Activated CD8-positive, alpha-beta memory T cell treated with anti-CD3 and anti-CD28 coated beads, Interleukin-2, amount 10 ng/mL, durations not matched to agents 7 days and 5 days (primary cell): Measurements from ENCODE around the gene PCK2. TPM values are rescaled to one million over a fixed set of nuclear protein-coding genes. Genes with fewer than 3 reads are reported as not detected.

Source experiments
- ATAC-seq: fragments of 150-1000 bp; cut with Tn5 transposase; one replicate; pipeline ENCODE4 v1.10.0; 2021; ENCODE audit warnings: moderate library complexity
- CTCF ChIA-PET: fragments of 350-600 bp; sonication (Branson Sonifier 250); formaldehyde crosslinking; loops from one replicate; lab custom pipeline; 2021; ENCODE audit warnings: antibody characterized with exemption; lab: Charles Lee
- DNase-seq: peaks from one replicate; pipeline ENCODE4 v3.0.0-alpha.2; 2020
- H3K27ac Mint-ChIP-seq: one replicate; pipeline ENCODE4 v1.8.0; 2021; ENCODE audit warnings: mild to moderate bottlenecking, mixed read lengths
- H3K27me3 Mint-ChIP-seq: one replicate; pipeline ENCODE4 v1.8.0; 2021; ENCODE audit warnings: mixed read lengths
- H3K36me3 Mint-ChIP-seq: one replicate; pipeline ENCODE4 v1.8.0; 2021; ENCODE audit warnings: mild to moderate bottlenecking, mixed read lengths
- H3K4me1 Mint-ChIP-seq: one replicate; pipeline ENCODE4 v1.8.0; 2021; ENCODE audit warnings: mixed read lengths
- H3K4me3 Mint-ChIP-seq: one replicate; pipeline ENCODE4 v1.8.0; 2021; ENCODE audit warnings: mild to moderate bottlenecking, moderate library complexity, mixed read lengths
- H3K9me3 Mint-ChIP-seq: one replicate; pipeline ENCODE4 v1.8.0; 2022; ENCODE audit warnings: low read depth, mixed read lengths
- total RNA-seq, 2 experiments: library from RNA; stranded (reverse); gene quantifications; one replicate each; pipeline ENCODE4 v1.2.3, GENCODE V29; 2021

Gene PCK2
- total RNA-seq, 2 experiments from 2014 or later: 61.7 to 87.0 TPM

- no peaks in the 10 kb centered on the region for H3K36me3 Mint-ChIP-seq
- ATAC-seq: no peak
- CTCF ChIA-PET: interaction anchor here (0.8 to 1.2 kb wide), 5 partner anchors 15 to 35 kb away, joined by 3 to 4 read pairs (median 3); no protein-coding TSS in a partner anchor
- no peaks in the 10 kb centered on the region for H3K9me3 Mint-ChIP-seq
- DNase-seq: no peak
- H3K27me3 Mint-ChIP-seq: peaks cover 3% of the 10 kb centered on the region
- H3K27ac Mint-ChIP-seq: no peak overlapping the region
- no peak overlapping the region for H3K4me3 Mint-ChIP-seq
- H3K4me1 Mint-ChIP-seq: peaks cover 18% of the 10 kb centered on the region
Observed at GRCh38 chr14:24072881-24073877, 20.9 kb upstream of the PCK2 start.

DNA sequence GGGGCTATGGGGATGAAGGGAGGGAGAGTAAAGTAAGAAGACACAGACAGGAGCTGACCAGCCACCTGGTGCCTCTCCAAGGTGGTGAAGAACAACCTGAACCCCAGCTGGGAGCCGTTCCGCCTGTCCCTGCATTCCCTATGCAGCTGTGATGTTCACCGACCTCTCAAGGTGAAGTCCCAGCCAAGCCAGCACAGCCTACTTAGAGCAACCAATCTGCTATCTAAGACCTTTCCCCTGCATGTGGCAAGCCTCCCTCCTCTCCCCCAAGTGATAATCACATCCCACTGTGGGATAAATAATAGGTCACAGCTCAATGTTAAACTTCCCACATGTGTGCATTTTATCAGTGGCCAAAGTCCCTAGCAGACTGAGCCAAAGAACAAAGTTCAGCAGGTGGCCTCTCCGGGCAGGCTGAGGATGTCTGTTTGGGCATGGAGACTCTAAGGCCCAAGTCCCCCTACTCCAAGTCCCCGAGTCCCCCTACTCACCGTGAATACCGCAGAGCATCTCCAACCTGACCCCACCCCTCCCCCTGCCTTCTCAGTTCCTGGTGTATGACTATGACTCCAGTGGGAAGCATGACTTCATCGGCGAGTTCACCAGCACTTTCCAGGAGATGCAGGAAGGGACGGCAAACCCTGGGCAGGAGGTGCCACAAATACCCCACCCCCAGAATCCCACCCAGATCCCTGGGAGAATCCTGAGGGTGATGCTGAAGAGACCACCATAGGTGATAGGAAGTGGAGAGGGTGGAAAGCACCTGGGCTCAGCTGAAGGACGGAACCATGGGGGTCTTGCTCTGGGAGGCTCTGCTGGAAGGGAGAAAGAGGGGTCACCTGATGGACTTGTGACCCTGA, 19.3 kb upstream of the PCK2 start:
- peaks cover 18% of the 10 kb centered on the region for H3K4me1 Mint-ChIP-seq
- CTCF ChIA-PET: interaction anchor here (1.0 to 2.2 kb wide), 4 partner anchors 15 to 33 kb away, joined by 3 to 9 read pairs (median 6); no protein-coding TSS in a partner anchor
- H3K9me3 Mint-ChIP-seq: no peaks in the 10 kb centered on the region
- ATAC-seq (no peak), DNase-seq (no peak)
- H3K4me3 Mint-ChIP-seq: no peak overlapping the region
- no peak overlapping the region for H3K27ac Mint-ChIP-seq
- no peaks in the 10 kb centered on the region for H3K36me3 Mint-ChIP-seq
- peaks cover 3% of the 10 kb centered on the region for H3K27me3 Mint-ChIP-seq

- Mint-ChIP-seq H3K9me3 (no peaks in the 10 kb centered on the region), H3K27ac (no peak overlapping the region), H3K4me1 (peaks cover 24% of the 10 kb centered on the region), H3K27me3 (no peaks in the 10 kb centered on the region), H3K4me3 (no peak overlapping the region), H3K36me3 (no peaks in the 10 kb centered on the region)
- DNase-seq: no peak
- no peak for ATAC-seq
- CTCF ChIA-PET: interaction anchor here (1.4 to 2.2 kb wide), 2 partner anchors 15 to 32 kb away, joined by 7 to 9 read pairs; no protein-coding TSS in a partner anchor
Observed at GRCh38 chr14:24075485-24076301, 18.4 kb upstream of the PCK2 start.

DNA sequence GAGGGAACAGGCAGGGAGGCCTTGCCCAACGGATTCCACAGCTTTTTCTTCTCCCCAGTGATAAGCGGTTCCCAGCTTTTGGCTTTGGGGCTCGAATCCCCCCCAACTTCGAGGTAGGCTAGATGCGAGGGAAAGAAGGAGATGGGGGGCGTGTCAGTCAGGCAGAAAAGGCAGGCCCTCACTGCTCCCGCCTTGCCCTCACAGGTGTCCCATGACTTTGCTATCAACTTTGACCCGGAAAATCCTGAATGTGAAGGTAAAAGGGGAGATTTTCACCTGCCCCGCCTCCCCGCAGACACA, 17.9 kb upstream of the PCK2 start:
- Mint-ChIP-seq H3K4me3 (no peak overlapping the region), H3K9me3 (no peaks in the 10 kb centered on the region), H3K36me3 (no peaks in the 10 kb centered on the region), H3K27me3 (no peaks in the 10 kb centered on the region), H3K4me1 (peaks cover 24% of the 10 kb centered on the region), H3K27ac (no peak overlapping the region)
- CTCF ChIA-PET: interaction anchor here (1.1 to 1.4 kb wide), 2 partner anchors 15 to 32 kb away, joined by 3 to 7 read pairs; no protein-coding TSS in a partner anchor
- DNase-seq: no peak
- no peak for ATAC-seq

- CTCF ChIA-PET: interaction anchor here (1.1 kb wide), 1 partner anchor 14 kb away, joined by 3 read pairs; no protein-coding TSS in a partner anchor
- Mint-ChIP-seq H3K27ac (no peak overlapping the region), H3K4me1 (peaks cover 27% of the 10 kb centered on the region), H3K9me3 (no peaks in the 10 kb centered on the region), H3K27me3 (no peaks in the 10 kb centered on the region), H3K4me3 (no peak overlapping the region), H3K36me3 (no peaks in the 10 kb centered on the region)
- ATAC-seq (no peak), DNase-seq (no peak)
Observed at GRCh38 chr14:24077086-24077485, 17.0 kb upstream of the PCK2 start.

GRCh38 chr14:24078146-24078545, 16.0 kb upstream of the PCK2 start:
- Mint-ChIP-seq H3K36me3 (no peaks in the 10 kb centered on the region), H3K27ac (no peak overlapping the region), H3K27me3 (no peaks in the 10 kb centered on the region), H3K9me3 (no peaks in the 10 kb centered on the region), H3K4me1 (peaks cover 28% of the 10 kb centered on the region), H3K4me3 (no peak overlapping the region)
- CTCF ChIA-PET: interaction anchor here (0.6 to 1.0 kb wide), 2 partner anchors 12 to 29 kb away, joined by 3 to 5 read pairs; no protein-coding TSS in a partner anchor
- DNase-seq (no peak), ATAC-seq (no peak)

DNA sequence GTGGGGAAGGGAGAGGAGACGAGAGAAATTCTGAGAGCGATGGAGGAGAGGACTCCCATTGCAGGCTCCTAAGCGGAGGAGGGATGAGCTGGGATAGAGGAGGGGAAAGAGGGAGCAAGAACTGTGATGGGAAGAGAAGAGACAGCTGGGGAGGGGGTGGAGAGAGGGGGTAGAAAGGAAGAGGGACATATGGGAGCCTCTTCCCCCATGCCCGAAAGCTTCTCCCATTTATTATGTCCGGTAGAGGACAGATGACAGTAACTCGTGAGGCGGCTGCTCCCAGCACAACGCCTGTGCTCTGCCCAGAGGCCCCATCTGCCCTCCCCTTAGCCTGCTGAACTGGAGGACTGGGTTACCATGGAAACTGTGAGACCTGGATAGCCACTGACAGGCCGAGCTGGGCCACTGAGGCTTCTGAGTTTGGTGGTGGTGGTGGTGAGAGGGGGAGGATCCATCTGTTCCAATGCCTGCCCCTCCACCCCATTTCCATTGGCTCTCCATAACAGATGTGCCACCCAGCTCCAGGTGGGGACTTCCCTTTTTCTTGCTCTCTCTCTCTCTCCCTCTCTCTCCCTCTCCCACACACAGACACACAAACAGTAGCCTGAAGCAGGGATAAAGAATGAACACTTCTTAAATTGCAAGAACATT, 14.5 kb upstream of the PCK2 start:
- CTCF ChIA-PET: interaction anchor here (1.2 to 4.7 kb wide), 6 partner anchors 9 to 40 kb away, joined by 3 to 78 read pairs (median 20); partner anchors contain the start of genes CPNE6 and PCK2
- Mint-ChIP-seq H3K4me1 (peaks cover 28% of the 10 kb centered on the region), H3K27ac (no peak overlapping the region), H3K27me3 (no peaks in the 10 kb centered on the region), H3K4me3 (no peak overlapping the region), H3K9me3 (no peaks in the 10 kb centered on the region), H3K36me3 (no peaks in the 10 kb centered on the region)
- no peak for ATAC-seq
- no peak for DNase-seq

- no peak overlapping the region for H3K27ac Mint-ChIP-seq
- DNase-seq (no peak), ATAC-seq (no peak)
- no peaks in the 10 kb centered on the region for H3K27me3 Mint-ChIP-seq
- H3K36me3 Mint-ChIP-seq: no peaks in the 10 kb centered on the region
- CTCF ChIA-PET: interaction anchor here (1.2 to 4.7 kb wide), 8 partner anchors 9 to 40 kb away, joined by 3 to 78 read pairs (median 11); partner anchors contain the start of genes CARMIL3, CPNE6, DCAF11 and NRL
- H3K9me3 Mint-ChIP-seq: no peaks in the 10 kb centered on the region
- H3K4me3 Mint-ChIP-seq: peak overlapping the region; percentile 75
- peaks cover 26% of the 10 kb centered on the region for H3K4me1 Mint-ChIP-seq
Observed at GRCh38 chr14:24080142-24080530, 14.0 kb upstream of the PCK2 start.

DNA sequence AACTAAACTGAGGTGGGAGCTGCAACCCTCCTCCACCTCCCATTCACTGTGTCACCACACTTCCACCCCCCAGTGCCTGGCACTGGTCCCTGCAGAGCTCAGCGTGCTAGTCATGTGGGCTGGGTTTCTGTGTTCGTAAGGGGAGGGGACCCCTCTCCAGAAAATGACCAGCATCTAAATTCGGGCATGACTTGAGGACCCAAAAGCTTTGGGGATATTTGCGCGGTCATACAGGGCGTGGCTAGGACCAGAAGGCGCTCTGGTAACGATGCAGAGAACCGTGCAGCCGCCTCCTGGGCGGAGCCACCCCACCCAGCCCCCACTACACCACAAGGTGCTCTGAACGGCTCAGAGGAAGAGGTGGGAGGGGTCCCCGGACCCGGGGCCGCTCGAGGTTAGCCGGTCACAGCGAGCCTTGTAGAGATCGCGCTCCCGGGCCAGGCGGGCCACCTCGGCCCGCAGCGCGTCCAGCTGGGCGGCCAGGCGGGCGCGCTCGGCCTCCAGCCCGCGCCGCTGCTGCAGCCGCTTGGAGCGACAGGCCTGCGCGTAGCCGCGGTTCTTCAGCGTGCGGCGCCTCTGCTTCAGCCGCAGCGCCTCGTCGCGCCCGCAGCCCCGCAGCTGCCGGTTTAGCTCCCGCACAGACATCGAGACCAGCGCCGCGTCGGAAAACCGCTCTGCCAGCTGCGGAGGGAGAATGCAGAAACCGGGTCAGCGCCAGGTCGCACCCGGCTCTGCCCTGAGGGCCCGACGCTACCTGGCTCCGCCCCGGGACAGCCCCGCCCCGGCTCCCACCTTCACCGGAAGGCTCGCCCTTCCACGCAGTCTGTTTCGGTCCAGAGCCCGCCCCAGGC, 13.0 kb upstream of the PCK2 start:
- no peaks in the 10 kb centered on the region for H3K36me3 Mint-ChIP-seq
- H3K9me3 Mint-ChIP-seq: no peaks in the 10 kb centered on the region
- peak overlapping the region; percentile 75 for H3K4me3 Mint-ChIP-seq
- DNase-seq (peak; percentile 90), ATAC-seq (peak; percentile 93)
- H3K4me1 Mint-ChIP-seq: peaks cover 17% of the 10 kb centered on the region
- no peaks in the 10 kb centered on the region for H3K27me3 Mint-ChIP-seq
- H3K27ac Mint-ChIP-seq: peak overlapping the region; percentile 81
- CTCF ChIA-PET: interaction anchor here (1.1 to 4.7 kb wide), 11 partner anchors 10 to 449 kb away, joined by 3 to 78 read pairs (median 7); partner anchors contain the start of genes CARMIL3, CPNE6, DCAF11 and NRL

DNA sequence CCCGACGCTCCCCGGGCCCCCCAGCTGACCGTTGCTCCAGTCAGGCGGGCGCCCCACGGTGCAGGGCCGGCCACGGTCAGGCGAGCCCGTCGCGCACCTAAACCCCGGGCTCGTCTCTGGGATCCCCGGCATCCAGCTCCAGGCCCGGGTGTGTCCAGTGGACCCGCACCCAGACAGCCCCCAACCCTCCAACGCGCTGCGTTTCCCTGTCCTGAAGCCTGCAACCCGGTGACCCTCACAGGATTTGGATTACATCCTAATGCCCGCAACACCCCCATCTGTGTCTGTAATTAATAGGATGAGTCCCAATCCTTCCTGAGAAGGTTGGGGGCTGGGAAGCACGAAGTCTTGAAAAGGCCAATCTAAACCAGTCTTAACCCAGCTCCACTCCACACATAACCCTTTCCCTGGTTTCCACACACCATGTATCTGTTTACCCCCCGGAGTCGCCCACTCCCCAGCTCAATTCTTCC, 12.3 kb upstream of the PCK2 start:
- CTCF ChIA-PET: interaction anchor here (0.8 to 4.7 kb wide), 10 partner anchors 11 to 450 kb away, joined by 3 to 78 read pairs (median 7); partner anchors contain the start of genes CARMIL3, DCAF11, NRL and PCK2
- DNase-seq (no peak), ATAC-seq (no peak)
- Mint-ChIP-seq H3K36me3 (no peaks in the 10 kb centered on the region), H3K27ac (peak overlapping the region; percentile 77), H3K4me1 (peaks cover 13% of the 10 kb centered on the region), H3K4me3 (peak overlapping the region; percentile 75), H3K27me3 (no peaks in the 10 kb centered on the region), H3K9me3 (no peaks in the 10 kb centered on the region)
